Amniotic epithelial cell (primary cell): ENCODE data around the gene RHBG.

ENCODE experiments used
- DNase-seq: peaks from one replicate; pipeline ENCODE4 v3.0.0-alpha.2; 2010; ENCODE audit warnings: low read depth

The RHBG gene

DNA sequence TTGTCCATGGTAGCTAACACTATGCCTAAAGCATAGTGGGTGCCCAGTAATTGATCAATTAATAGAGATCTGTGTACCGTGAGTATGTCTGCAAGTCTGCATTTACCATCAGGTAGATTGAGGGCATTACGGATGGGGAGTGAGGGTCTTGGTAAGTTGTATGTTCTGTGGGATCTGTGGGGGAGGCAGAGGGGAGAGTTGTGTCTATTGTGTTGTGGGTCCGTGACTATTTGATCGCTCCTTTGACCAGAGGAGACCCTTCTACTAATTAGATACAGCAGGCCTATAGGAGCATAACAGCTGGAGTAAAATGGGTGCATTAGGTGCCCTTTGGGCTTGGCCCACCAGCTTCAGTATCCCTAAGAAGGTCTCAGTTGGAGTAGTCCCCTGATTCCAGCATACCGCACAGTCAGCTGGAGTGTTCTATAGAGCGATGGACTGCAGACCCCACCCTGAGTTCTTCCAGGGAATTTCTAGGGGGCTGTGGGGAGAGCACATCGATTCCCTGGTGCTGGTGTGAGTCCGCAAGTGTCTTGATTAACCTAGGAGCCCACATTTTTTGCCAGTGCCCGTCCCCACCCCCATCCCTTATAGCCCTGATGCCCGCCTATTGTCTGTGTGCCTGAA, 55.9 kb downstream of the RHBG start:
- no peak for DNase-seq

DNA sequence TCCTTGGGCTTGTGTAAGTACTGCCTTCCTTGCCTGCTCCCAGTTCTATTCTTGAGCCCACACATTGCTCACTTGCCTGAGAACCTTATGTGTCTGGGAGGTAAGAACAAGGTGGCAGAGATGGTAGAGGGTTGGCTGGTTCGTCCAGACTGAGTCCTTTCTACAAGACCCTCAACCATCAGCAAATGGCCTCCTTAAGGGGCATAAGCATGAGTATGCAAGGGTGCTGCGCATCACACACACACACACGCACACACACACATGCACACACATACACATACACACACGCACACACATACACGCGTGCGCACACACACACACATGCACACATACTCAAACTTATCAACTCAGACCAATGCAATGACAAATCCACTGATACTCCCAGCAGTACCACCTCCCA, 56.9 kb downstream of the RHBG start:
- DNase-seq = no peak

DNA sequence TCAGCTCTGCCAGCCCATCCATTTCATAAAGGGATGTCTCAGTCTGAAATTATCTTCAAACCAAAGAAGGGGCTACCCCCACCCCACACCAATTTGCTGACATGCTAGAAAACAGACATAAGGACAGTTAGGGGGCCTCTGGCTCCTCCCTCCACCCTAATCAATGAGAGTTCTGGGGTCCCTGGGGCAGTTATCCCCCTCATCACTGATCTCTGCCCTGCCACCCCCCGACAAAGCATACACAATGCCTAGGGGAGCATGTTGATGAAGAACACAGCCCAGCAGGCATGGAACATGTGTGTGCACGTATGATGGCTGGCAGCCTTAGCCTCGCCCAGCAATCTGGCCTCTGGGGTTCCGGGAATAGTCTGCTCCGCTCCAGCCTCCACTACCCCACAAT, 58.9 kb downstream of the RHBG start:
- no peak for DNase-seq

DNA sequence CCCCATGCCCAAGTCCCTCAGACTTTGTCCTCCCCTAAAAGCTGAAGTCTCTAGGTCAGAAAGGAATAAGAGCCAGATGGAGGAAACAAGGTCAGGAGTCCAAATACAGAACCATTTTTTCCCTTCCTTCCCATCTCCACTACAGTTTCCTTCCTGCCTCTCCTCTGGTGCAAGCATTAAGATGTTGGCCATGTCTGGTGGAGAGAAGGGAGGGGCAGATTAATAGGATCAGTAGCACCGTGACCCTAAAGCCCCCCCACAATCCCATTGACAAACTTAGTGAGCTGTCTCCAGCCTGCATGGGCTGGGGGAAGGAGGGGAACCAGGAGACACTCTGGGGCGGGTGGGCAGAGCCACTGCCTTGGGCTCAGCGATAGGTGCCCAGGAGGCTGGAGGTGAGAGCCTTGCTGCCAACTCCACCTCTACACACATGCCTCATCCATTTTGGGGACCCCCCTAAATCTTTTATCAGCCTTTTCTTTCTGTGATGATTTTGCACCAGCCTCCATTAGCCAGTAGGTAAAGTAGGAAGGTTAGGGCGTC, 59.8 kb downstream of the RHBG start:
- no peak for DNase-seq

DNA sequence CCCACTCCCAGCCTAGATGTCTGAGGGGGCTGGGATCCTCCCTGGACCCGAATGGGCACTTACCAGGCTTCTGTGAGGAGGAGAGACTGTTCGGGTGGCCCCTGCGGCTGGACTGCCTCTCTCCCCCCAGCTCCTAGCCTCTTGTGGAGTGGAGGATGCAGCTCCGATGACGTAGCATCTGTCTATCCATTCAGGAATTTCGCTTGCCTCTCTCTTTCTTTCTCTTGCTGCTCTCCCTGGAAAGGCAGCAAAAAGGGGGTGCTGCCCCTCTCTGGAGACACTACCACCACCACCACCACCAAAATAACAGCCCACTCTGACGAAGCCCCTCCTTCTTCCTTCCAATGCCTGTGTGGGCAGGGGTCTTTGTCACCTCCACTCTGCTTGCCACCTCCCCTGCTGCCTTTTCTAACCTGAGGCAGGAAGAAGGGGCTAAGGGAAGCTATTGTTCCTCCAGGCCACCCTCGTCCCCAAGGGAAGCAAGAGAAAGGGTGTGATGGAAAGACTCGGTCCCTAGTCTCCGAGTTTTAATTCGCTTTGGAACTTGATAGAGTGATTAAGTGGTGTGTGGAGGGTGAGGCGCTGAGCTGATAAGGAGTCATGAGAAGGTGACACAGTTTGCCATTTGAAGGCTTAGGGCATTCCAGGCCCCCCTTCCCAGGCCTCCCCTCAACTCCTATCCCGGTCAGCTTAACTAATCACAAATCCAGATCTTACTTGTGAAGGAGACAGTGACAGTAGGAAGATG, 60.5 kb downstream of the RHBG start:
- no peak for DNase-seq

DNA sequence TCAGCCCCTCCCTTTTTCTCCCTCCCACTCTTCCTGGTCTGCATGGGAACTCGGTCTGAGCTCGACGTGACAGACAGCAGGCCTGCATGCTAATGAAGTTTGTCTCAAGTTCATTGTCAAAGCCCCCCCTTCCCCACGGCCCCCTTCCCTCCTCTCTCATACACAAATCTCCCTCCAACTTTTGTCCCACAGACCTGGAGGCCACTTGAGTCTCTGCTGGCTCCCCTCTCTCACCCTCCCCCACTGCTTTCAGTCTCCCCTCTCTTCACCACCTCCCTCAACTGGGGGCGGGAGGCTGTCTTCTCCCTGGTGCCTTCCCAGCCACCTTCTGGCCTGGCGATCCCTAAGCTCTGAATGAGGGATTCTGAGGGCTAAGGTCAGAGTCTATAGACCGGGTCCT, 61.3 kb downstream of the RHBG start:
- DNase-seq = no peak

DNA sequence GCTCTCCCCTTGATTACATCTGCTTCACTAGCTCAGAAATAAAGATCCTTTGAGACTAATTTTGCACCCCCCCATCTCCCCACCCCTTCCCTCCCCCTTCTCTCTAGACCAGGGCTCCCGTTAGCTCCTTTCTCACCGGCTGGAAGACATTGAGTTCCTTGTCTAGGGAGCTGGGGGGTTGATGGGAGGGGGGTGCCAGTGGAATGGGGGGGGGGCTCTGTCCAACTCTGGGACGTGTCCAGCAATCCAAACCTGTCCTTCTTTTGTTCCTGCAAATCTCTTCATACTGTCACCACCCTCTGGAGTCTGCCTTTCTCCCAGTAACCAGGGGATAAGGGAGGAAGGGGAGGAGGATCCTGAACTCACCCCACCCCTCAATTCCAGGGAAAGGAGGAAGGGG, 61.9 kb downstream of the RHBG start:
- DNase-seq = no peak

DNA sequence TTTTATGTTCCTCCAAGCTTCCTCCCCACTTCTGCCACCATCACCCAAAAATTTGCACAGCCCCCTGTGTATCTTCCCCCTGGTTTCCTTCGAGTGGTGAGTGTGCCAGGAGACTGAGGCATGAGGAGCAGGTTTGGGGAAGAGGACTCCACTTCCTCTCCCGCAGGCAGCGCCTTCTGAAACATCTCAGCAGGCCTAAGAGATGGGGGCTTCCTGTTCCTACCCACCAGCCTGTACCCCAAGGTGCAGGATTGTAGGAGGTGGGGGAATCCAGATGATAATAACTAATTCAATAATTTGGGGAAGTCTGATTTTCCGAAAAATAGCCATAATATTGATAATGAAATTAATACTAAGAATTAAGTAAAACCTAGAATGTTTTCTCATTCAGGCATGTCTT, 62.4 kb downstream of the RHBG start:
- DNase-seq = no peak

DNA sequence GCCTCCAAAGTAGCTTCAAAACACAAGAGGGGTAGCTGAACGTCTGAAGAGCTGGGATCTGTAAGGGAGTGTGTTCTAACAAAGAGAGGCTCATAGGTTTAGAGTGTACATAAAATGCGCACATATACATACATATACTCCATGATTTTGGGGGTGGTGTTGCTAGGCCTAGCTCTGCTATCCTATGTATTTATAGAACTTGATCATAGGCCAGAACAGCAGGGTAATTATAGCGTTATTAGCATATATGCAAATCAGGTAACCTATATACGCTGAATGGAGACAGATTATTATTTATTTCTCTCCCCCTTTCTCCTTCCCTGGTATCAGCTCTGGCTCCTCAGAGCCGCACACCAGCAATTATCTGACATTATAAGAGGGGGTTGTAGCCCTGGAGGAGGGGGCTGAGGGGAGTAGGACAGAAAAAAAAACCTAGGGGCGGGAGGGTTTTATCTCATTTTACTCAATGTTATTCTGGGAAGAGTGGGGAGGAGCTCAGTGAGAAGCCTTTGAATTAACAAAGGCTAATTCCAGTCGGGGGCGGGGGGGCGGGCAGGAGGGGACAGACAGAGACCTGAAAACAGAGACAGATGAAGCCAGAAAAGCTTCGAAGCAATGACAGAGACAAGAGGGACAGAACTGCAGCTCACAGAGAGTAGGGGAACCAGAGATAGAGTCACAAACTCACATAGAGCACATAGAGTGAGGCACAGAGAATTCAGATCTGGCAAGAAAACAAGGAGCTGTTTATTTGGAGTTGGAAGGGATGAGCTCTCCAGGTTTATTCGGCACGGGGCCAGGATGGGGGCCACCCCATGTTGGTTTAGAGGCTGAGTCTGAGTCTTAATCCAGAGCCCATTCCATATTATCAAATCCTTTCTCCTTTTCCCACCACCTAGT, 63.0 kb downstream of the RHBG start:
- DNase-seq = no peak

DNA sequence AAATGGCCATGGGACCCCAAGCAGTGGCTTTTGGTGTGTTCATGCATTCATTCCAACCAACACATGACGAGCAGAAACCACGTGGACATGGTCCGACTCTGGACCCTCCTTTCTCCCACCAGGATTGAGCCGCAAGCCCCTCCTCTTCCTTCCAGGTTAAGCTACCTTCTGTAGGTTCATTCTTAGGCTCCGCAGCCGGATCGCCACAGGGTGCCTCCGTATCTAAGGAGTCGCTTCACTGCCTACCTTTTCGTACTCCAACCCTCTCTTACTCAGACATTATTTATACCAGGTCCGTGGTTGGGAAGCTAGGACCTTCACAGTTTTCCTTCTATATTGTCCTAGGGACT, 63.6 kb downstream of the RHBG start:
- DNase-seq = no peak

DNA sequence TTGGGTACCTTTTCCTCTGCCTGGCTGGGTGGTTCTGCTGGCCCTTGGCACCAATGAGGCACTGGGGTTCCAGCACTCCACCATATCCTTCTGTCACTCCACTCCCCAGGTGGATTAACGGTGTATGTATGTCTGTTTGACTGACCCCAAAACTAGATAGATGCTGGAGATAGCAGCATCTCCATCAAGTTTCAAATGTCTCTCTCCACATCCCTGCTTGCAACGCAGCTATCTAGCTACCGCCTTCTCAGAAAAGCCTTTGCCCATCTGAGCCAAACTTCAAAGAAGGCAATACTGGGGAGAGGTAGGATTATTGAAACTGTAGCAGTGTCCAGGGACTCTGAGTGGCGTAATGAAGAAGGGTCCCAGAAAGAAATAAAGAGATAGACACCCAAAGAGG, 64.0 kb downstream of the RHBG start:
- no peak for DNase-seq

DNA sequence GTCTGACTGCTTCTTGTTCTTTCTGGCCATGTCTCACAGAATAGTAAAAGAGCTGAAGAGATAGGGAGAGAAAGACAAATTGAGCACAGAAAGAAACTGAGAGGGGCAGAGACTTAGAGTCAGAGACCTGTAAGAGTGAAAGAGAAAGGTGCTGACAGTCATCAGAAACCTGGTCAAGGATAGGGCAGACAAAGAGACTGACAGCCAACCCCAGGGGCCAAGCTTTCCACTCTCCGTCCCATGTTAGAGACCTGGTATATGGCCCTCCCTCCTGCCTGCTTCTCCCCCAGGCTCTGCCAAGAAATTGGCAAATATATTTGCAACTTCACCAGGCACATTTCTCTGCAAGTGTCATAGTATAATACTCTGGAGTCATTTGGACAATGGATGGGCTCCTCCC, 64.6 kb downstream of the RHBG start:
- DNase-seq = no peak
